Skeletal muscle cell (primary cell): ENCODE measurements around the gene NEFH.

Experiments used
- DNase-seq: peaks from one replicate; pipeline ENCODE4 v3.0.0-alpha.2; 2010; ENCODE audit warnings: low read depth
- H3K4me3 ChIP-seq: 2 replicates; pipeline ENCODE4 v1.5.1; 2011; ENCODE audit warnings: low read depth, mild to moderate bottlenecking, control low read depth, low read length, moderate library complexity

Gene NEFH

GRCh38 chr22:29536411-29536810 lies 56.4 kb downstream of the NEFH start:
- no peak overlapping the region for H3K4me3 ChIP-seq
- no peak for DNase-seq

DNA sequence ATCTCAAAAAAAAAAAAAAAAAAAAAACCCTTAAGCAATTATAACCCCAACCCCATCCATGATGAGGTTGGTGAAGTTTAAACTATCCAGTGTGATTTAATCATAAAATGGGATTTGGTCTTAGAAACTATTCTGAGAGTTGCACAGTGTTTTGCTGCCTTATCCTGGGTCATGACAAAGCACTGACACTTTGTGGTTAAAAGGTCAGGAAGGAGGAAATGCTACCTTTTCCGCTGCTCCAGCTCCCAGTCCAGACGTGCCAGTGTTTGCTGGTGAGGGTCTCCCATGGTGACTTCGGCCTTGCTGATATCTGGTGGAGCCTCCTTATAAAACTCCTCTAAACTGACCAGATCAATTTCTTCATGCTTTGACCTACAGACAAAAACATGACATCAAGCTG lies 59.1 kb downstream of the NEFH start:
- H3K4me3 ChIP-seq = no peak overlapping the region
- DNase-seq = no peak
